WTC11 (cell line): ENCODE results near the gene SLC16A14. TPM values are rescaled to one million over a fixed set of nuclear protein-coding genes. Genes with fewer than 3 reads are reported as not detected.

Source experiments
- ATF1 ChIP-seq: sonication (generic); formaldehyde crosslinking; IDR thresholded peaks from 2 replicates; pipeline ENCODE4 v1.8.1; 2023; ENCODE audit warnings: mild to moderate bottlenecking, moderate library complexity, missing genetic modification reagents
- CREB1 ChIP-seq: sonication (generic); formaldehyde crosslinking; IDR thresholded peaks from 2 replicates; pipeline ENCODE4 v1.8.0; 2023; ENCODE audit warnings: mild to moderate bottlenecking, missing genetic modification reagents
- ESRRA ChIP-seq: sonication (generic); formaldehyde crosslinking; IDR thresholded peaks from 2 replicates; pipeline ENCODE4 v1.8.1; 2022; ENCODE audit warnings: mild to moderate bottlenecking, missing genetic modification reagents, borderline replicate concordance
- JAZF1 ChIP-seq: fragments of 250-450 bp; sonication (Bioruptor Pico); IDR thresholded peaks from 2 replicates; pipeline ENCODE4 v1.9.0; 2021; ENCODE audit warnings: moderate library complexity, mild to moderate bottlenecking, inconsistent platforms
- NFE2L1 ChIP-seq: sonication (generic); formaldehyde crosslinking; IDR thresholded peaks from 2 replicates; pipeline ENCODE4 v1.8.1; 2023; ENCODE audit warnings: missing genetic modification reagents
- PRRX2 ChIP-seq: fragments of 250-450 bp; sonication (Bioruptor Pico); IDR thresholded peaks from 2 replicates; pipeline ENCODE4 v1.8.0; 2021; ENCODE audit warnings: mild to moderate bottlenecking
- RELA ChIP-seq: sonication (generic); formaldehyde crosslinking; IDR thresholded peaks from 2 replicates; pipeline ENCODE4 v1.8.1; 2022; ENCODE audit warnings: missing genetic modification reagents, mild to moderate bottlenecking, borderline replicate concordance
- RORB ChIP-seq: fragments of 250-450 bp; sonication (Bioruptor Pico); IDR thresholded peaks from 2 replicates; pipeline ENCODE4 v1.9.0; 2021; ENCODE audit warnings: mild to moderate bottlenecking
- TEAD4 ChIP-seq: sonication (generic); formaldehyde crosslinking; IDR thresholded peaks from 2 replicates; pipeline ENCODE4 v1.8.0; 2022; ENCODE audit warnings: mild to moderate bottlenecking, missing genetic modification reagents
- TP53 ChIP-seq: sonication (generic); formaldehyde crosslinking; IDR thresholded peaks from 2 replicates; pipeline ENCODE4 v1.8.1; 2023; ENCODE audit warnings: mild to moderate bottlenecking, missing genetic modification reagents
- ZNF263 ChIP-seq: sonication (generic); formaldehyde crosslinking; IDR thresholded peaks from 2 replicates; pipeline ENCODE4 v1.8.1; 2022; ENCODE audit warnings: low read depth, mild to moderate bottlenecking, moderate library complexity, missing genetic modification reagents
- ZNF317 ChIP-seq: sonication (generic); formaldehyde crosslinking; IDR thresholded peaks from 2 replicates; pipeline ENCODE4 v1.8.1; 2023; ENCODE audit warnings: low read depth, mild to moderate bottlenecking, moderate library complexity, missing genetic modification reagents, borderline replicate concordance
- ZNF671 ChIP-seq: fragments of 250-450 bp; sonication (Bioruptor Pico); IDR thresholded peaks from 2 replicates; pipeline ENCODE4 v1.8.0; 2021; ENCODE audit warnings: mild to moderate bottlenecking
- total RNA-seq: library from RNA; stranded (reverse); gene quantifications from 3 replicates; pipeline ENCODE4 v1.2.3, GENCODE V29; 2021
- TF ChIP-seq, protein P1 (sequence below): sonication (generic); formaldehyde crosslinking; IDR thresholded peaks from 2 replicates; pipeline ENCODE4 v1.8.0; 2023; ENCODE audit warnings: missing genetic modification reagents, mild to moderate bottlenecking, borderline replicate concordance
- TF ChIP-seq, protein P2 (sequence below): sonication (generic); formaldehyde crosslinking; IDR thresholded peaks from 2 replicates; pipeline ENCODE4 v1.8.1; 2023; ENCODE audit warnings: mild to moderate bottlenecking, missing genetic modification reagents
- TF ChIP-seq, protein P3 (sequence below): sonication (generic); formaldehyde crosslinking; IDR thresholded peaks from 2 replicates; pipeline ENCODE4 v1.8.0; 2022; ENCODE audit warnings: mild to moderate bottlenecking, missing genetic modification reagents
- TF ChIP-seq, protein P4 (sequence below): sonication (generic); formaldehyde crosslinking; IDR thresholded peaks from 2 replicates; pipeline ENCODE4 v1.8.0; 2022; ENCODE audit warnings: missing genetic modification reagents
- TF ChIP-seq, protein P5 (sequence below): fragments of 250-450 bp; sonication (Bioruptor Pico); IDR thresholded peaks from 2 replicates; pipeline ENCODE4 v2.1.2; 2022; ENCODE audit warnings: mild to moderate bottlenecking, moderate library complexity
- TF ChIP-seq, protein P6 (sequence below): sonication (generic); formaldehyde crosslinking; IDR thresholded peaks from 2 replicates; pipeline ENCODE4 v1.8.1; 2023; ENCODE audit warnings: mild to moderate bottlenecking, missing genetic modification reagents, moderate library complexity
- TF ChIP-seq, protein P7 (sequence below): sonication (generic); formaldehyde crosslinking; IDR thresholded peaks from 2 replicates; pipeline ENCODE4 v1.8.1; 2022; ENCODE audit warnings: low read depth, mild to moderate bottlenecking, moderate library complexity, missing genetic modification reagents, borderline replicate concordance

Gene SLC16A14
- total RNA-seq, 1 experiment from 2014 or later: 1.7 TPM

DNA sequence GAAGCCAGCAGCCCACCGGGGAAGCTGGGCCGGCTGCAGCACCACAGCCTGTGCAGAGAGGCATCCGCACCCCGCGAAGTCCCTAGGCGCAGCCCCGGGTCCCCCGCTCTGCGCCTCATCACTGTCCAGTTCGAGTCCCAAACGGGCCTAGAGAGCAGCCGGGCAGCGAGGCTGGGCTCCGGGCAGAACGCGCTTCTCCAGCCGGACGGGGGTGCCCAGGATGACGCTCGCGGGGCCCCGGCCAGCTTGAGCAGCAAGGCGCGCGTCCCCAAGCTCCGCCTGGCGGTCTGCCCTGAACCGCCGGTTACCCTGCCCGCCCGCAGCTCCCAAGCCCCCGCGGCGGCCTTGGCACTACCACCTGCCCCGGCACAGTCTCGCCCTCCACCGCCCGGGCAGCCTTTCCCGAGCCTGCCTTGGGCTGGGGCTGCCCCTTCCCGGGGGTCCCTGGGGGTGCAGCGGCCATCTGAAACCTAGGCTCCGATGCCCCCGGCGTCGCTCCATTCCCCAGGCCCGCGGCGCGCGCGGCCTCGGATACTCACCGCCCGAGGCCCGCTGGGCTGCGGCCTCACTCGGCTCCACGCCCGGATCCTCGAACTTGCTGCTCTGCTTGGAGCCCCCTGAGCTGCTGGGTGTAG lies 591 bp downstream of the SLC16A14 start (continued):
- TF ChIP-seq, protein P1, sequence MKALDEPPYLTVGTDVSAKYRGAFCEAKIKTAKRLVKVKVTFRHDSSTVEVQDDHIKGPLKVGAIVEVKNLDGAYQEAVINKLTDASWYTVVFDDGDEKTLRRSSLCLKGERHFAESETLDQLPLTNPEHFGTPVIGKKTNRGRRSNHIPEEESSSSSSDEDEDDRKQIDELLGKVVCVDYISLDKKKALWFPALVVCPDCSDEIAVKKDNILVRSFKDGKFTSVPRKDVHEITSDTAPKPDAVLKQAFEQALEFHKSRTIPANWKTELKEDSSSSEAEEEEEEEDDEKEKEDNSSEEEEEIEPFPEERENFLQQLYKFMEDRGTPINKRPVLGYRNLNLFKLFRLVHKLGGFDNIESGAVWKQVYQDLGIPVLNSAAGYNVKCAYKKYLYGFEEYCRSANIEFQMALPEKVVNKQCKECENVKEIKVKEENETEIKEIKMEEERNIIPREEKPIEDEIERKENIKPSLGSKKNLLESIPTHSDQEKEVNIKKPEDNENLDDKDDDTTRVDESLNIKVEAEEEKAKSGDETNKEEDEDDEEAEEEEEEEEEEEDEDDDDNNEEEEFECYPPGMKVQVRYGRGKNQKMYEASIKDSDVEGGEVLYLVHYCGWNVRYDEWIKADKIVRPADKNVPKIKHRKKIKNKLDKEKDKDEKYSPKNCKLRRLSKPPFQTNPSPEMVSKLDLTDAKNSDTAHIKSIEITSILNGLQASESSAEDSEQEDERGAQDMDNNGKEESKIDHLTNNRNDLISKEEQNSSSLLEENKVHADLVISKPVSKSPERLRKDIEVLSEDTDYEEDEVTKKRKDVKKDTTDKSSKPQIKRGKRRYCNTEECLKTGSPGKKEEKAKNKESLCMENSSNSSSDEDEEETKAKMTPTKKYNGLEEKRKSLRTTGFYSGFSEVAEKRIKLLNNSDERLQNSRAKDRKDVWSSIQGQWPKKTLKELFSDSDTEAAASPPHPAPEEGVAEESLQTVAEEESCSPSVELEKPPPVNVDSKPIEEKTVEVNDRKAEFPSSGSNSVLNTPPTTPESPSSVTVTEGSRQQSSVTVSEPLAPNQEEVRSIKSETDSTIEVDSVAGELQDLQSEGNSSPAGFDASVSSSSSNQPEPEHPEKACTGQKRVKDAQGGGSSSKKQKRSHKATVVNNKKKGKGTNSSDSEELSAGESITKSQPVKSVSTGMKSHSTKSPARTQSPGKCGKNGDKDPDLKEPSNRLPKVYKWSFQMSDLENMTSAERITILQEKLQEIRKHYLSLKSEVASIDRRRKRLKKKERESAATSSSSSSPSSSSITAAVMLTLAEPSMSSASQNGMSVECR: no peak; the same call in 1 of the 2 replicates
- no peak for TF ChIP-seq ZNF671 (CRISPR knock-in tag)
- 0 out of 2 replicates have a peak, but pooled peaks have one; percentile 11 for TF ChIP-seq ESRRA (CRISPR knock-in tag)
- no peak; the same call in 1 of the 2 replicates for TF ChIP-seq ZNF263 (CRISPR knock-in tag)
- TF ChIP-seq RORB: no peak
- TF ChIP-seq, protein P2, sequence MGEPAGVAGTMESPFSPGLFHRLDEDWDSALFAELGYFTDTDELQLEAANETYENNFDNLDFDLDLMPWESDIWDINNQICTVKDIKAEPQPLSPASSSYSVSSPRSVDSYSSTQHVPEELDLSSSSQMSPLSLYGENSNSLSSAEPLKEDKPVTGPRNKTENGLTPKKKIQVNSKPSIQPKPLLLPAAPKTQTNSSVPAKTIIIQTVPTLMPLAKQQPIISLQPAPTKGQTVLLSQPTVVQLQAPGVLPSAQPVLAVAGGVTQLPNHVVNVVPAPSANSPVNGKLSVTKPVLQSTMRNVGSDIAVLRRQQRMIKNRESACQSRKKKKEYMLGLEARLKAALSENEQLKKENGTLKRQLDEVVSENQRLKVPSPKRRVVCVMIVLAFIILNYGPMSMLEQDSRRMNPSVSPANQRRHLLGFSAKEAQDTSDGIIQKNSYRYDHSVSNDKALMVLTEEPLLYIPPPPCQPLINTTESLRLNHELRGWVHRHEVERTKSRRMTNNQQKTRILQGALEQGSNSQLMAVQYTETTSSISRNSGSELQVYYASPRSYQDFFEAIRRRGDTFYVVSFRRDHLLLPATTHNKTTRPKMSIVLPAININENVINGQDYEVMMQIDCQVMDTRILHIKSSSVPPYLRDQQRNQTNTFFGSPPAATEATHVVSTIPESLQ (CRISPR knock-in tag): no peak
- no peak for TF ChIP-seq NFE2L1 (CRISPR knock-in tag)
- TF ChIP-seq, protein P3, sequence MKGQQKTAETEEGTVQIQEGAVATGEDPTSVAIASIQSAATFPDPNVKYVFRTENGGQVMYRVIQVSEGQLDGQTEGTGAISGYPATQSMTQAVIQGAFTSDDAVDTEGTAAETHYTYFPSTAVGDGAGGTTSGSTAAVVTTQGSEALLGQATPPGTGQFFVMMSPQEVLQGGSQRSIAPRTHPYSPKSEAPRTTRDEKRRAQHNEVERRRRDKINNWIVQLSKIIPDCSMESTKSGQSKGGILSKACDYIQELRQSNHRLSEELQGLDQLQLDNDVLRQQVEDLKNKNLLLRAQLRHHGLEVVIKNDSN: no peak
- TF ChIP-seq, protein P4, sequence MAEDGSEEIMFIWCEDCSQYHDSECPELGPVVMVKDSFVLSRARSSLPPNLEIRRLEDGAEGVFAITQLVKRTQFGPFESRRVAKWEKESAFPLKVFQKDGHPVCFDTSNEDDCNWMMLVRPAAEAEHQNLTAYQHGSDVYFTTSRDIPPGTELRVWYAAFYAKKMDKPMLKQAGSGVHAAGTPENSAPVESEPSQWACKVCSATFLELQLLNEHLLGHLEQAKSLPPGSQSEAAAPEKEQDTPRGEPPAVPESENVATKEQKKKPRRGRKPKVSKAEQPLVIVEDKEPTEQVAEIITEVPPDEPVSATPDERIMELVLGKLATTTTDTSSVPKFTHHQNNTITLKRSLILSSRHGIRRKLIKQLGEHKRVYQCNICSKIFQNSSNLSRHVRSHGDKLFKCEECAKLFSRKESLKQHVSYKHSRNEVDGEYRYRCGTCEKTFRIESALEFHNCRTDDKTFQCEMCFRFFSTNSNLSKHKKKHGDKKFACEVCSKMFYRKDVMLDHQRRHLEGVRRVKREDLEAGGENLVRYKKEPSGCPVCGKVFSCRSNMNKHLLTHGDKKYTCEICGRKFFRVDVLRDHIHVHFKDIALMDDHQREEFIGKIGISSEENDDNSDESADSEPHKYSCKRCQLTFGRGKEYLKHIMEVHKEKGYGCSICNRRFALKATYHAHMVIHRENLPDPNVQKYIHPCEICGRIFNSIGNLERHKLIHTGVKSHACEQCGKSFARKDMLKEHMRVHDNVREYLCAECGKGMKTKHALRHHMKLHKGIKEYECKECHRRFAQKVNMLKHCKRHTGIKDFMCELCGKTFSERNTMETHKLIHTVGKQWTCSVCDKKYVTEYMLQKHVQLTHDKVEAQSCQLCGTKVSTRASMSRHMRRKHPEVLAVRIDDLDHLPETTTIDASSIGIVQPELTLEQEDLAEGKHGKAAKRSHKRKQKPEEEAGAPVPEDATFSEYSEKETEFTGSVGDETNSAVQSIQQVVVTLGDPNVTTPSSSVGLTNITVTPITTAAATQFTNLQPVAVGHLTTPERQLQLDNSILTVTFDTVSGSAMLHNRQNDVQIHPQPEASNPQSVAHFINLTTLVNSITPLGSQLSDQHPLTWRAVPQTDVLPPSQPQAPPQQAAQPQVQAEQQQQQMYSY (CRISPR knock-in tag): no peak
- TF ChIP-seq, protein P5, sequence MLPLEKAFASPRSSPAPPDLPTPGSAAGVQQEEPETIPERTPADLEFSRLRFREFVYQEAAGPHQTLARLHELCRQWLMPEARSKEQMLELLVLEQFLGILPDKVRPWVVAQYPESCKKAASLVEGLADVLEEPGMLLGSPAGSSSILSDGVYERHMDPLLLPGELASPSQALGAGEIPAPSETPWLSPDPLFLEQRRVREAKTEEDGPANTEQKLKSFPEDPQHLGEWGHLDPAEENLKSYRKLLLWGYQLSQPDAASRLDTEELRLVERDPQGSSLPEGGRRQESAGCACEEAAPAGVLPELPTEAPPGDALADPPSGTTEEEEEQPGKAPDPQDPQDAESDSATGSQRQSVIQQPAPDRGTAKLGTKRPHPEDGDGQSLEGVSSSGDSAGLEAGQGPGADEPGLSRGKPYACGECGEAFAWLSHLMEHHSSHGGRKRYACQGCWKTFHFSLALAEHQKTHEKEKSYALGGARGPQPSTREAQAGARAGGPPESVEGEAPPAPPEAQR (CRISPR knock-in tag): no peak
- TF ChIP-seq JAZF1: no peak
- TF ChIP-seq RELA (CRISPR knock-in tag): peak; percentile 21; the same call in 1 of the 2 replicates
- no peak for TF ChIP-seq TEAD4
- no peak for TF ChIP-seq PRRX2 (CRISPR knock-in tag)
- TF ChIP-seq ATF1 (CRISPR knock-in tag): no peak
- TF ChIP-seq, protein P6, sequence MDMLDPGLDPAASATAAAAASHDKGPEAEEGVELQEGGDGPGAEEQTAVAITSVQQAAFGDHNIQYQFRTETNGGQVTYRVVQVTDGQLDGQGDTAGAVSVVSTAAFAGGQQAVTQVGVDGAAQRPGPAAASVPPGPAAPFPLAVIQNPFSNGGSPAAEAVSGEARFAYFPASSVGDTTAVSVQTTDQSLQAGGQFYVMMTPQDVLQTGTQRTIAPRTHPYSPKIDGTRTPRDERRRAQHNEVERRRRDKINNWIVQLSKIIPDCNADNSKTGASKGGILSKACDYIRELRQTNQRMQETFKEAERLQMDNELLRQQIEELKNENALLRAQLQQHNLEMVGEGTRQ (CRISPR knock-in tag): no peak
- no peak for TF ChIP-seq CREB1 (CRISPR knock-in tag)
- TF ChIP-seq, protein P7, sequence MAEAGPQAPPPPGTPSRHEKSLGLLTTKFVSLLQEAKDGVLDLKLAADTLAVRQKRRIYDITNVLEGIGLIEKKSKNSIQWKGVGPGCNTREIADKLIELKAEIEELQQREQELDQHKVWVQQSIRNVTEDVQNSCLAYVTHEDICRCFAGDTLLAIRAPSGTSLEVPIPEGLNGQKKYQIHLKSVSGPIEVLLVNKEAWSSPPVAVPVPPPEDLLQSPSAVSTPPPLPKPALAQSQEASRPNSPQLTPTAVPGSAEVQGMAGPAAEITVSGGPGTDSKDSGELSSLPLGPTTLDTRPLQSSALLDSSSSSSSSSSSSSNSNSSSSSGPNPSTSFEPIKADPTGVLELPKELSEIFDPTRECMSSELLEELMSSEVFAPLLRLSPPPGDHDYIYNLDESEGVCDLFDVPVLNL (CRISPR knock-in tag): no peak
- TF ChIP-seq ZNF317 (CRISPR knock-in tag): no peak
- peak; percentile 58; the same call in 1 of the 2 replicates for TF ChIP-seq TP53 (CRISPR knock-in tag)
